ENCODE results near the gene TXNIP. TPM values are rescaled to one million over a fixed set of nuclear protein-coding genes. Genes with fewer than 3 reads are reported as not detected.

The TXNIP gene
- total RNA-seq, 1 donor from 2014 or later: 38.8 TPM

DNA sequence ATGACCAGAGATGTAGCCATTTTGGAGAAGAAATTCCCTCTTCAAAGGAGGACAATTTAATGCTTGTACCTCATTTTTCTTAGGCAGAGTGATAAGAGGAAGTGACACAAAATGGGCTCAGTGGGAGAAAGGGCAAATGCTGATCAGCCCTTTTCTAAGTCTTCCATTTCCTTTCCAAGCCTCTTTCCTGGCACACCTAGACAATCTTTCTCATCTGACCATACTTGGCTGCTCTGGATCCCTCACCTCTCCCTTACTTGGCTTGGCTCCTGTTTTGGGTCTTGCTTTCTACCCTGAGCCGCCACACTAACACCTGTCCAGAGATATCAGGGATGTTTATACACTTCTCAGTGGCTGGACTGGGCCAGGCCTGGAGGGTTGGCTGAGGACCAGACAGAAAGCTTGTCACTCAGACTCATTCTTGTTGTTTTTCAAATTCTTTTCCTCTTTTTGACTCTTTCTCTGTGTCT lies 13.1 kb downstream of the TXNIP start:
- no peaks in the 10 kb centered on the region for H3K27me3 Mint-ChIP-seq
- TF ChIP-seq, protein P1, sequence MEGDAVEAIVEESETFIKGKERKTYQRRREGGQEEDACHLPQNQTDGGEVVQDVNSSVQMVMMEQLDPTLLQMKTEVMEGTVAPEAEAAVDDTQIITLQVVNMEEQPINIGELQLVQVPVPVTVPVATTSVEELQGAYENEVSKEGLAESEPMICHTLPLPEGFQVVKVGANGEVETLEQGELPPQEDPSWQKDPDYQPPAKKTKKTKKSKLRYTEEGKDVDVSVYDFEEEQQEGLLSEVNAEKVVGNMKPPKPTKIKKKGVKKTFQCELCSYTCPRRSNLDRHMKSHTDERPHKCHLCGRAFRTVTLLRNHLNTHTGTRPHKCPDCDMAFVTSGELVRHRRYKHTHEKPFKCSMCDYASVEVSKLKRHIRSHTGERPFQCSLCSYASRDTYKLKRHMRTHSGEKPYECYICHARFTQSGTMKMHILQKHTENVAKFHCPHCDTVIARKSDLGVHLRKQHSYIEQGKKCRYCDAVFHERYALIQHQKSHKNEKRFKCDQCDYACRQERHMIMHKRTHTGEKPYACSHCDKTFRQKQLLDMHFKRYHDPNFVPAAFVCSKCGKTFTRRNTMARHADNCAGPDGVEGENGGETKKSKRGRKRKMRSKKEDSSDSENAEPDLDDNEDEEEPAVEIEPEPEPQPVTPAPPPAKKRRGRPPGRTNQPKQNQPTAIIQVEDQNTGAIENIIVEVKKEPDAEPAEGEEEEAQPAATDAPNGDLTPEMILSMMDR (IDR thresholded peaks at IDR 0.05; ENCODE audit: unreplicated experiment): no peak
- no peak for DNase-seq (ENCODE audit: low spot score, unreplicated experiment)
- H3K36me3 Mint-ChIP-seq (ENCODE audit: insufficient read depth): no peaks in the 10 kb centered on the region
- no peak overlapping the region for H3K4me3 Mint-ChIP-seq (ENCODE audit: low read depth)
- no peaks in the 10 kb centered on the region for H3K9me3 Mint-ChIP-seq (ENCODE audit: low read depth)
- H3K27ac Mint-ChIP-seq: no peak overlapping the region
- H3K4me1 Mint-ChIP-seq (ENCODE audit: low read depth): peaks cover 9% of the 10 kb centered on the region

DNA sequence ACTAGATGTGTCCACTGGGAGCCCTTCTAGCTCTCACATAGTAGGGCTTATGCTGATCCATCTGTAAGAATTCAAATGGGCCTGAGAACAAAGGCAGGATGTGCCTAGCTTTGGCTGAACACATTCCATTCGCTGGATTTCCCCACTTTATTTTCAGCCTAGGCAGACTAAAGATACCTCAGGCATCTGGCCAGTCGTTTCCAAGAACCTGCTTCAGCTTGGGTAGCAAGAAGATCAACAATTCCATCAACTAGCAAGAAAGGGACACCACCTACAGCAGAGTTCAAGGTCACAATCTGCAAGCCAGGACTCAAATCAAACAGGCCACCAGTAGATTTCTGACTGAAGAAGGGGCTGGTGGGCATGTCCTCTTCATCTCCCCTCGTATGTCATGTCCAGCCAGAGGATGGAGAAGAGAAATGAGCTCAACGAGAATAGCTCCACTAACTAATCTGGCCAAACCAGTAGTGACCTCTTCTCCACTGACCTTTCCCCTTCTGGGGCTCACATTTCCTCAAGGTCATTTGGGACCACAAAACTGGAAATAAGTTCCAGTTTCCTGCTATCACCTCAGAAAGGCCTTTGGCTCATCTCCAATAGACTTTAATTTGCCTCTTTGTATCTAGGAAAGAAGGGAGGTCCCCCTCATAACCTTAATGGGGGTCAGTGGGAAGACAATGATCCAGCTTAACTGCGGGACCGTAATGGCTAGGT lies 14.2 kb downstream of the TXNIP start:
- H3K36me3 Mint-ChIP-seq (ENCODE audit: insufficient read depth): peaks cover 1% of the 10 kb centered on the region
- H3K27me3 Mint-ChIP-seq: no peaks in the 10 kb centered on the region
- H3K4me1 Mint-ChIP-seq (ENCODE audit: low read depth): peaks cover 13% of the 10 kb centered on the region
- no peak for DNase-seq (ENCODE audit: low spot score, unreplicated experiment)
- TF ChIP-seq, protein P1 (IDR thresholded peaks at IDR 0.05; ENCODE audit: unreplicated experiment): no peak
- no peaks in the 10 kb centered on the region for H3K9me3 Mint-ChIP-seq (ENCODE audit: low read depth)
- H3K4me3 Mint-ChIP-seq (ENCODE audit: low read depth): no peak overlapping the region
- no peak overlapping the region for H3K27ac Mint-ChIP-seq

DNA sequence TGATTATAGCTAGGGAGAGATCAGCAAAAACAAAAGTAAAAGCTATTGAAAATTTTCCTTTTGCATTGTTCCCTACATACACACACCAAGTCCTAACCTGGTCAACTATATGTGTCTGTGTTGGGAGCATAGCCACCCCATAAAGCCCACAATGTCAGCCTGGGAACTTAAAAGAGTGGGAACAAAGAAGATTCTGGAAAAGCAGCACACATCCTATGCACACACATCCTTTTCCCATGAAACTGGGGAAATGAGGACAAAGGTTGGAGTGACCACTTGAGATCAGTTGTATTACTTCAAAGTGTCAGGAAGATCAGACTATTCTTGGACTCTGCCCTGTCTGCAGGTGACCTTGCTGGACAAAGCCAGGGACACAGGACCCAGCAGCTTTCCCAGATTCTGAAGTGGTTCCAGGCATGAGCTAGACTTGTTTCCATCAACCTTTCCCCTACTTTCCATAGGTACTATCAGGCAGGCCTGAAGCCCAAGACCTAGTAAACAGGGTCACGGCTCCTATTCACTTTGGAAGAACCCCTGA lies 15.9 kb downstream of the TXNIP start:
- no peak for DNase-seq (ENCODE audit: low spot score, unreplicated experiment)
- Mint-ChIP-seq H3K9me3 (ENCODE audit: low read depth) (no peaks in the 10 kb centered on the region), H3K27me3 (no peaks in the 10 kb centered on the region), H3K4me3 (ENCODE audit: low read depth) (no peak overlapping the region), H3K36me3 (ENCODE audit: insufficient read depth) (peaks cover 1% of the 10 kb centered on the region), H3K27ac (no peak overlapping the region), H3K4me1 (ENCODE audit: low read depth) (peaks cover 9% of the 10 kb centered on the region)
- TF ChIP-seq, protein P1 (IDR thresholded peaks at IDR 0.05; ENCODE audit: unreplicated experiment): no peak

DNA sequence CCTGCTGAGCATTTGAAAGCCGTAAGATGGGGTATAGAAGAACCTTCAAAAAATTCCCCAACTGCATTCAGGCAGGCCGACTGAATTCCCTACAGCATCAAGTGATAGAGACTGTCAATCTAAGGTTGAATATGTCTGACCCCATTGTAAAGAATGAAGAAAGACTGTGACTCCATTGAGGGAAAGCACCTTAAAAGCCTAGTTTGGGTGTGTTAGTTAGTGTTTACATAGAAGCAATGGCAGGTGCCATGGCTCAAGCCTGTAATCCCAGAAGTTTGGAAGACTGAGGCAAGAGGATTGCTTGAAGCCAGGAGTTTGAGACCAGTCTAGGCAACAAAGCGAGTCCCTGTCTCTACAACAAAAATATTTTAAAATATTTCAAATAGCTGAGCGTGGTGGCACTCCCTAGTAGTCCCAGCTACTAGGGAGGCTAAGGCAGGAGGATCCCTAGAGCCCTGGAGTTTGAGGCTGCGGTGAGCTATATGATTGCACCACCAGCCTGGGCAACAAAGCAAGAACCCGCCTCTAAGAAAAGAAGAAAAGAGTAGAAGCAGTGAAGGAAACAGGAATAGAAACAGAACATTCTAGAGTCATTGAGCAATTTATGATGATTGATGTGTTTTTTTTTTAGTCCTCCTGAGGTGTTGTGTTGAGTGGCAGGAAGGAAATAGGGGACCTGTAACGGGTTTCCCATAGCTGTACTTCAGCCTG lies 16.5 kb downstream of the TXNIP start:
- no peak for DNase-seq (ENCODE audit: low spot score, unreplicated experiment)
- TF ChIP-seq, protein P1 (IDR thresholded peaks at IDR 0.05; ENCODE audit: unreplicated experiment): no peak
- Mint-ChIP-seq H3K27me3 (no peaks in the 10 kb centered on the region), H3K27ac (no peak overlapping the region), H3K4me1 (ENCODE audit: low read depth) (peaks cover 6% of the 10 kb centered on the region), H3K4me3 (ENCODE audit: low read depth) (no peak overlapping the region), H3K9me3 (ENCODE audit: low read depth) (no peaks in the 10 kb centered on the region), H3K36me3 (ENCODE audit: insufficient read depth) (peaks cover 1% of the 10 kb centered on the region)

DNA sequence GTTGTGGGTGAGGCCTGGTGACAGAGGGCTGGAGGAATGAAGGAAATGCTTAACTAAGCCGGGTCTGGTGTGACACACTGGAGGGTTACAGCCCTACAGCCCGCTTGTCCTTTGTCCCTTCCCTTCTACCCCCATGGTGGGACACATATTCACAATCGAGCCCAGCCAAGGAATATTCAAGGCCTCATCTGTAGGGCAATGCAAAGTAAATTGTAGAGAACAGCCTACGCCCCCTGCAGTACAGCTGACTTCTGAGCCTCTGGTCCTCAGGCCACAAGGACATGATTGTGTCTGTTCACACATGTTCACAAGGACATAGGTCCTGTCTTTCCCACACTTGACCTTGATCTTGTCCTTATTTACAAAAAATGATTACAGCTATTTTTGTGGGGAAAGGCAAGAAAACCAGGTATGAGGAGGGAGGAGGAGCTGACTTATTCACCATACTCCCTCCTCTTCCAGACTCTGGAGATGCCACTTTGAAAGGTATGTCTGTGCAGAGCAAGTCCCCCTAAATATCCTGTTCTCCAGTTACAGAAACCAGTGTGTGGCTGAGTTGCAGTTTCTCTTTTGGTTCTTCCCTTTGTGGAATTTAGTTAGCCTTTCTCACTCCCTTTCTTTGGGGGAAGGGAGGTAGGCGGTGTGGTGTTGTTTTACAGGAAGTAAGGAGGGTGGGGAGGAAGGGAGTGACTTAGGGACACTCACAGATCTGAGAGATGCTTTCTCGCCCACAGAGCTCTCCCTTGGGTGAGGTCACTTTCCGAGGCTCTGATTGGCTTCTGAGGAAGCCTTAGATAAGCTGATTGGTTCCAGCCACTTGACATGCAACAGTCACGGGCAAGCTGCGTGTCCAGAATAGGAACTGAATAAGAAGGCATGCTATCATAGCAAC lies 17.3 kb downstream of the TXNIP start:
- Mint-ChIP-seq H3K27ac (no peak overlapping the region), H3K4me3 (ENCODE audit: low read depth) (no peak overlapping the region), H3K4me1 (ENCODE audit: low read depth) (peaks cover 6% of the 10 kb centered on the region), H3K9me3 (ENCODE audit: low read depth) (no peaks in the 10 kb centered on the region), H3K27me3 (no peaks in the 10 kb centered on the region), H3K36me3 (ENCODE audit: insufficient read depth) (peaks cover 1% of the 10 kb centered on the region)
- no peak for DNase-seq (ENCODE audit: low spot score, unreplicated experiment)
- TF ChIP-seq, protein P1 (IDR thresholded peaks at IDR 0.05; ENCODE audit: unreplicated experiment): peak; percentile 10
